Inferior parietal cortex (tissue), 1 donor: Measurements from ENCODE around the gene PALMD.

Experiments
- DNase-seq: peaks from one replicate; pipeline ENCODE4 v3.0.0-alpha.2; 2016; ENCODE audit errors: extremely low spot score

PALMD gene

GRCh38 chr1:99635664-99636063, 10.2 kb upstream of the PALMD start:
- DNase-seq = no peak

GRCh38 chr1:99636647-99637175, 9.2 kb upstream of the PALMD start:
- no peak for DNase-seq

- DNase-seq = no peak
Observed at GRCh38 chr1:99638853-99639252, 7.1 kb upstream of the PALMD start.

GRCh38 chr1:99639408-99639807, 6.5 kb upstream of the PALMD start:
- DNase-seq = no peak

- DNase-seq = no peak
Observed at GRCh38 chr1:99639945-99640344, 6.0 kb upstream of the PALMD start.

- DNase-seq = no peak
Observed at GRCh38 chr1:99640672-99641071, 5.2 kb upstream of the PALMD start.

- no peak for DNase-seq
Observed at GRCh38 chr1:99641558-99641957, 4.4 kb upstream of the PALMD start.

GRCh38 chr1:99642053-99642452, 3.9 kb upstream of the PALMD start:
- no peak for DNase-seq

GRCh38 chr1:99643021-99643779, 2.7 kb upstream of the PALMD start:
- DNase-seq = no peak

GRCh38 chr1:99644279-99645004, 1.5 kb upstream of the PALMD start:
- no peak for DNase-seq

- no peak for DNase-seq
Observed at GRCh38 chr1:99645203-99645602, 710 bp upstream of the PALMD start.

GRCh38 chr1:99646868-99647267, 955 bp downstream of the PALMD start:
- DNase-seq = no peak

- no peak for DNase-seq
Observed at GRCh38 chr1:99647490-99647889, 1.6 kb downstream of the PALMD start.

- no peak for DNase-seq
Observed at GRCh38 chr1:99648107-99648506, 2.2 kb downstream of the PALMD start.

- no peak for DNase-seq
Observed at GRCh38 chr1:99650030-99650429, 4.1 kb downstream of the PALMD start.

GRCh38 chr1:99650773-99651437, 5.0 kb downstream of the PALMD start:
- DNase-seq = no peak

- no peak for DNase-seq
Observed at GRCh38 chr1:99652881-99653281, 7.0 kb downstream of the PALMD start.

- no peak for DNase-seq
Observed at GRCh38 chr1:99655376-99655775, 9.5 kb downstream of the PALMD start.

- no peak for DNase-seq
Observed at GRCh38 chr1:99656701-99657100, 10.8 kb downstream of the PALMD start.

GRCh38 chr1:99657213-99658030, 11.5 kb downstream of the PALMD start:
- DNase-seq = no peak

GRCh38 chr1:99658031-99658290, 12.0 kb downstream of the PALMD start:
- DNase-seq = no peak

- DNase-seq = no peak
Observed at GRCh38 chr1:99659755-99660210, 13.9 kb downstream of the PALMD start.
